ENCODE results near the gene MYH6. TPM values are rescaled to one million over a fixed set of nuclear protein-coding genes. Genes with fewer than 3 reads are reported as not detected.

Gene MYH6
- total and polyA plus RNA-seq, 2 donors (not counting 1 experiment from before 2014, with no cell fraction given) = not detected

- Histone ChIP-seq H3K27ac (ENCODE audit: low read length in 2 of 2) (no peak overlapping the region), H3K4me3 (ENCODE audit: control extremely low read depth in 1 of 5, extremely low read depth in 1 of 5, insufficient read depth in 1 of 5, low read depth in 2 of 5, low read length in 4 of 5) (no peak overlapping the region), H2AFZ (ENCODE audit: insufficient read depth, low read depth, low read length, poor library complexity, severe bottlenecking) (no peak overlapping the region), H3K79me2 (ENCODE audit: control insufficient read depth, insufficient read depth, low read length) (no peaks in the 10 kb centered on the region), H3K36me3 (replicated peaks in 1 of 2; ENCODE audit: control extremely low read depth in 1 of 2, control insufficient read depth in 1 of 2, extremely low read depth in 1 of 2, insufficient read depth in 2 of 2, low read length in 1 of 2) (no peaks in the 10 kb centered on the region), H3K9me3 (ENCODE audit: control extremely low read depth in 1 of 3, control insufficient read depth in 2 of 3, insufficient read depth in 1 of 3, low read length in 2 of 3) (peaks cover 0 to 3% (median 0%) of the 10 kb centered on the region in 3 donors), H4K20me1 (ENCODE audit: control insufficient read depth, insufficient read depth, low read length, poor library complexity, severe bottlenecking) (no peaks in the 10 kb centered on the region), H3K4me2 (replicated peaks; ENCODE audit: low read depth, low read length, poor library complexity, severe bottlenecking) (no peak overlapping the region), H3K27me3 (replicated peaks in 1 of 4; ENCODE audit: control extremely low read depth in 1 of 4, control insufficient read depth in 3 of 4, insufficient read depth in 4 of 4, low read length in 3 of 4) (peaks cover 0 to 26% (median 3%) of the 10 kb centered on the region in 4 experiments), H3K9ac (ENCODE audit: low read length) (no peak overlapping the region), H3K4me1 (ENCODE audit: control insufficient read depth in 2 of 2, insufficient read depth in 2 of 2, low read length in 2 of 2) (no peaks in the 10 kb centered on the region)
- Mint-ChIP-seq H3K27ac (no peak overlapping the region), H3K4me3 (no peak overlapping the region), H3K27me3 (peaks cover 27% of the 10 kb centered on the region), H3K9me3 (ENCODE audit: insufficient read depth) (no peaks in the 10 kb centered on the region), H3K4me1 (no peaks in the 10 kb centered on the region)
- ChIA-PET POLR2A (no interaction called here), CTCF (interaction anchor here (0.5 to 1.2 kb wide), 3 partner anchors 18 to 241 kb away, joined by 3 to 4 read pairs (median 3); no protein-coding TSS in a partner anchor)
- no peak for DNase-seq
- ATAC-seq (ENCODE audit: low read depth) = no peak
- intact Hi-C loops (cut with micrococcal nuclease) = no loop called here
- WGBS (ENCODE audit: insufficient coverage) = 80% methylated on average over 2 of the region's 6 CpGs
- TF ChIP-seq, protein P1, sequence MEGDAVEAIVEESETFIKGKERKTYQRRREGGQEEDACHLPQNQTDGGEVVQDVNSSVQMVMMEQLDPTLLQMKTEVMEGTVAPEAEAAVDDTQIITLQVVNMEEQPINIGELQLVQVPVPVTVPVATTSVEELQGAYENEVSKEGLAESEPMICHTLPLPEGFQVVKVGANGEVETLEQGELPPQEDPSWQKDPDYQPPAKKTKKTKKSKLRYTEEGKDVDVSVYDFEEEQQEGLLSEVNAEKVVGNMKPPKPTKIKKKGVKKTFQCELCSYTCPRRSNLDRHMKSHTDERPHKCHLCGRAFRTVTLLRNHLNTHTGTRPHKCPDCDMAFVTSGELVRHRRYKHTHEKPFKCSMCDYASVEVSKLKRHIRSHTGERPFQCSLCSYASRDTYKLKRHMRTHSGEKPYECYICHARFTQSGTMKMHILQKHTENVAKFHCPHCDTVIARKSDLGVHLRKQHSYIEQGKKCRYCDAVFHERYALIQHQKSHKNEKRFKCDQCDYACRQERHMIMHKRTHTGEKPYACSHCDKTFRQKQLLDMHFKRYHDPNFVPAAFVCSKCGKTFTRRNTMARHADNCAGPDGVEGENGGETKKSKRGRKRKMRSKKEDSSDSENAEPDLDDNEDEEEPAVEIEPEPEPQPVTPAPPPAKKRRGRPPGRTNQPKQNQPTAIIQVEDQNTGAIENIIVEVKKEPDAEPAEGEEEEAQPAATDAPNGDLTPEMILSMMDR (IDR thresholded peaks at IDR 0.05) = no peak
- TF ChIP-seq EZH2 (IDR thresholded peaks at IDR 0.05; ENCODE audit: borderline replicate concordance, insufficient read depth, low read depth, low read length, poor library complexity, severe bottlenecking) = no peak
These were observed 46.3 kb downstream of the MYH6 start for GRCh38 chr14:23361763-23362162.

DNA sequence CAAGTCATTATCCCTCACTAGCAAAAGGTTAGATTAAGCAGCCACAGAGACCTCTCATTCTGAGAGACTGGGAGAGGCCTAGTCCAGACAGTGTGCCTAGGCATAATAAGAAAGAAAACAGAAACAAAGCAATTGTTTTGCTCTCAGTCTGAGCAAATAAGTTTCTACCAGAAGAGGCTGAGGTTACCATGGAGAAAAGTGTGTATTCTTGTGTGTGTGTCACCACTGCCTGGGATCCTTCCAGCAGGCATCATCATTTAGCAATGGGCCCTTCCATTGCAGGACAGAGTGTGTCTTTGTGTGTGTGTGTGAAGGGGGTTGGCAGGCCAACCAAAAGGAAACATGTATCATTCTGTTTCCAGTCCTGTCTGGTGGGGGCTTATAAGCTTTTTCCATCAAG is 46.8 kb downstream of the MYH6 start:
- TF ChIP-seq, protein P1 (IDR thresholded peaks at IDR 0.05) = no peak
- no peak for TF ChIP-seq EZH2 (IDR thresholded peaks at IDR 0.05; ENCODE audit: borderline replicate concordance, insufficient read depth, low read depth, low read length, poor library complexity, severe bottlenecking)
- Mint-ChIP-seq H3K4me1 (no peaks in the 10 kb centered on the region), H3K27ac (no peak overlapping the region), H3K27me3 (peaks cover 27% of the 10 kb centered on the region), H3K4me3 (no peak overlapping the region), H3K9me3 (ENCODE audit: insufficient read depth) (no peaks in the 10 kb centered on the region)
- Histone ChIP-seq H3K4me1 (ENCODE audit: control insufficient read depth in 2 of 2, insufficient read depth in 2 of 2, low read length in 2 of 2) (no peaks in the 10 kb centered on the region), H3K9me3 (ENCODE audit: control extremely low read depth in 1 of 3, control insufficient read depth in 2 of 3, insufficient read depth in 1 of 3, low read length in 2 of 3) (peaks cover 0 to 3% (median 0%) of the 10 kb centered on the region in 3 donors), H3K4me3 (ENCODE audit: control extremely low read depth in 1 of 5, extremely low read depth in 1 of 5, insufficient read depth in 1 of 5, low read depth in 2 of 5, low read length in 4 of 5) (no peak overlapping the region), H3K36me3 (replicated peaks in 1 of 2; ENCODE audit: control extremely low read depth in 1 of 2, control insufficient read depth in 1 of 2, extremely low read depth in 1 of 2, insufficient read depth in 2 of 2, low read length in 1 of 2) (no peaks in the 10 kb centered on the region), H4K20me1 (ENCODE audit: control insufficient read depth, insufficient read depth, low read length, poor library complexity, severe bottlenecking) (no peaks in the 10 kb centered on the region), H3K27me3 (replicated peaks in 1 of 4; ENCODE audit: control extremely low read depth in 1 of 4, control insufficient read depth in 3 of 4, insufficient read depth in 4 of 4, low read length in 3 of 4) (peaks cover 0 to 22% (median 3%) of the 10 kb centered on the region in 4 experiments), H3K9ac (ENCODE audit: low read length) (no peak overlapping the region), H3K27ac (ENCODE audit: low read length in 2 of 2) (no peak overlapping the region), H2AFZ (ENCODE audit: insufficient read depth, low read depth, low read length, poor library complexity, severe bottlenecking) (no peak overlapping the region), H3K4me2 (replicated peaks; ENCODE audit: low read depth, low read length, poor library complexity, severe bottlenecking) (no peak overlapping the region), H3K79me2 (ENCODE audit: control insufficient read depth, insufficient read depth, low read length) (no peaks in the 10 kb centered on the region)
- intact Hi-C loops (cut with micrococcal nuclease) = no loop called here
- POLR2A ChIA-PET = no interaction called here
- ATAC-seq (ENCODE audit: low read depth) (no peak), DNase-seq (no peak)
- CTCF ChIA-PET = interaction anchor here (0.5 to 1.2 kb wide), 2 partner anchors 18 to 240 kb away, joined by 3 to 4 read pairs; no protein-coding TSS in a partner anchor
